ENCODE measurements around the gene CDC45.

DNA sequence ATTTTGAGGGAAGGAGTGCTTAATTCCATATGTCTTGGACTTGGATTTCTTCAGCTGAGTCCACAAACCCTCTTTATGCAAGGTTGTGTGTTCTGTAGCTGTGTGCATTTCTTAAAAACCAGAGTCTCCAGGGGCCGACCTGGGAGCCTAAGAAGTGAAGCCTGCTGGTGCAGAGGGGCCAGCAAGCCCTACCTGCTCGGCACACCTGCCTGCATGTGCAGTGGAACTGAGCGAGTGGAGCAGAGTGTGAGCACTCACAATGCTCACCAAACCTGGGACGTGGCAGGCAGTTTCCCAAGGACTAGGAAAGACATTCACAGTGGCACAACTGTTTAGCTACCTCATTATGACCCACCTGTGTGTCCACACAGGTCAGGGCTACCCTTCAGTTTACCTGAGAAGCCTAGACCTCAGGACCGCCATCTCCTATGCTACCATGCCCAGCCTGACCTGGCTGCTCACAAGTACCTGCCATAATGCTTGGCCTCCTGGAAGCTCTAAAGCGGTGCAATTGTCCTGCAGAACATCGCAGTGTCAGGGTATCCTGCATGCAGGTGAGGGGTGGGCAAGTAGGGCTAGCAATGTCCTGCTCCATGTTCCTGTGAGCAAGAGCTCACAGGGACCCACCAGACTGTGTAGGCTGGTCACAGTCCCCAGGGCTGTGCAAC is 36.0 kb upstream of the CDC45 start:
- no peak for TF ChIP-seq POLR2A (IDR thresholded peaks at IDR 0.05)
- TF ChIP-seq, protein P1, sequence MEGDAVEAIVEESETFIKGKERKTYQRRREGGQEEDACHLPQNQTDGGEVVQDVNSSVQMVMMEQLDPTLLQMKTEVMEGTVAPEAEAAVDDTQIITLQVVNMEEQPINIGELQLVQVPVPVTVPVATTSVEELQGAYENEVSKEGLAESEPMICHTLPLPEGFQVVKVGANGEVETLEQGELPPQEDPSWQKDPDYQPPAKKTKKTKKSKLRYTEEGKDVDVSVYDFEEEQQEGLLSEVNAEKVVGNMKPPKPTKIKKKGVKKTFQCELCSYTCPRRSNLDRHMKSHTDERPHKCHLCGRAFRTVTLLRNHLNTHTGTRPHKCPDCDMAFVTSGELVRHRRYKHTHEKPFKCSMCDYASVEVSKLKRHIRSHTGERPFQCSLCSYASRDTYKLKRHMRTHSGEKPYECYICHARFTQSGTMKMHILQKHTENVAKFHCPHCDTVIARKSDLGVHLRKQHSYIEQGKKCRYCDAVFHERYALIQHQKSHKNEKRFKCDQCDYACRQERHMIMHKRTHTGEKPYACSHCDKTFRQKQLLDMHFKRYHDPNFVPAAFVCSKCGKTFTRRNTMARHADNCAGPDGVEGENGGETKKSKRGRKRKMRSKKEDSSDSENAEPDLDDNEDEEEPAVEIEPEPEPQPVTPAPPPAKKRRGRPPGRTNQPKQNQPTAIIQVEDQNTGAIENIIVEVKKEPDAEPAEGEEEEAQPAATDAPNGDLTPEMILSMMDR (IDR thresholded peaks at IDR 0.05), result no peak
- TF ChIP-seq POLR2AphosphoS5 (IDR thresholded peaks at IDR 0.05), result no peak

Measured in sigmoid colon (tissue), 4 donors.